ENCODE data around the gene ELF5.

The ELF5 gene

GRCh38 chr11:34508524-34508923 is 5.1 kb downstream of the ELF5 start:
- DNase-seq (no peak), ATAC-seq (no peak)
- Mint-ChIP-seq H3K27ac (no peak overlapping the region), H3K4me1 (no peaks in the 10 kb centered on the region), H3K9me3 (no peaks in the 10 kb centered on the region), H3K27me3 (no peaks in the 10 kb centered on the region), H3K4me3 (no peak overlapping the region)

GRCh38 chr11:34507610-34508009 is 6.0 kb downstream of the ELF5 start:
- no peak overlapping the region for H3K27ac Mint-ChIP-seq
- DNase-seq (no peak), ATAC-seq (no peak)
- no peaks in the 10 kb centered on the region for H3K27me3 Mint-ChIP-seq
- H3K4me3 Mint-ChIP-seq, result no peak overlapping the region
- H3K4me1 Mint-ChIP-seq, result no peaks in the 10 kb centered on the region
- H3K9me3 Mint-ChIP-seq, result no peaks in the 10 kb centered on the region

- Mint-ChIP-seq H3K27ac (no peak overlapping the region), H3K4me3 (no peak overlapping the region), H3K4me1 (no peaks in the 10 kb centered on the region), H3K9me3 (no peaks in the 10 kb centered on the region), H3K27me3 (no peaks in the 10 kb centered on the region)
- no peak for DNase-seq
- ATAC-seq, result no peak
Observed at GRCh38 chr11:34507156-34507555, 6.4 kb downstream of the ELF5 start.

- no peaks in the 10 kb centered on the region for H3K4me1 Mint-ChIP-seq
- no peak for DNase-seq
- H3K4me3 Mint-ChIP-seq, result no peak overlapping the region
- H3K27me3 Mint-ChIP-seq, result no peaks in the 10 kb centered on the region
- H3K9me3 Mint-ChIP-seq, result no peaks in the 10 kb centered on the region
- no peak for ATAC-seq
- H3K27ac Mint-ChIP-seq, result no peak overlapping the region
Observed at GRCh38 chr11:34505874-34506273, 7.7 kb downstream of the ELF5 start.

- H3K4me3 Mint-ChIP-seq, result no peak overlapping the region
- peak overlapping the region in 1 of 2 donors; percentile 86 for H3K27ac Mint-ChIP-seq
- no peaks in the 10 kb centered on the region for H3K4me1 Mint-ChIP-seq
- no peaks in the 10 kb centered on the region for H3K27me3 Mint-ChIP-seq
- ATAC-seq (no peak), DNase-seq (no peak)
- no peaks in the 10 kb centered on the region for H3K9me3 Mint-ChIP-seq
Observed at GRCh38 chr11:34502949-34503348, 10.6 kb downstream of the ELF5 start.

- DNase-seq, result no peak
- no peak for ATAC-seq
- no peak overlapping the region for H3K27ac Mint-ChIP-seq
- no peaks in the 10 kb centered on the region for H3K4me1 Mint-ChIP-seq
- no peaks in the 10 kb centered on the region for H3K9me3 Mint-ChIP-seq
- H3K27me3 Mint-ChIP-seq, result no peaks in the 10 kb centered on the region
- no peak overlapping the region for H3K4me3 Mint-ChIP-seq
Observed at GRCh38 chr11:34501949-34502348, 11.6 kb downstream of the ELF5 start.

GRCh38 chr11:34501500-34501899 is 12.1 kb downstream of the ELF5 start:
- Mint-ChIP-seq H3K9me3 (no peaks in the 10 kb centered on the region), H3K4me1 (no peaks in the 10 kb centered on the region), H3K4me3 (no peak overlapping the region), H3K27me3 (no peaks in the 10 kb centered on the region), H3K27ac (no peak overlapping the region)
- DNase-seq, result no peak
- no peak for ATAC-seq

GRCh38 chr11:34499719-34500500 is 13.7 kb downstream of the ELF5 start:
- H3K27ac Mint-ChIP-seq, result no peak overlapping the region
- H3K27me3 Mint-ChIP-seq, result peaks cover 4% of the 10 kb centered on the region
- H3K9me3 Mint-ChIP-seq, result no peaks in the 10 kb centered on the region
- no peak overlapping the region for H3K4me3 Mint-ChIP-seq
- ATAC-seq (no peak), DNase-seq (no peak)
- H3K4me1 Mint-ChIP-seq, result no peaks in the 10 kb centered on the region

GRCh38 chr11:34495724-34496377 is 17.7 kb downstream of the ELF5 start:
- H3K27ac Mint-ChIP-seq, result no peak overlapping the region
- H3K4me1 Mint-ChIP-seq, result no peaks in the 10 kb centered on the region

GRCh38 chr11:34495239-34495723 is 18.3 kb downstream of the ELF5 start:
- Mint-ChIP-seq H3K9me3 (no peaks in the 10 kb centered on the region), H3K27me3 (peaks cover 8% of the 10 kb centered on the region), H3K27ac (no peak overlapping the region), H3K4me1 (no peaks in the 10 kb centered on the region), H3K4me3 (no peak overlapping the region)
- ATAC-seq, result no peak
- no peak for DNase-seq

More at GRCh38 chr11:34495724-34496377, 17.7 kb downstream of the ELF5 start:
- Mint-ChIP-seq H3K27me3 (peaks cover 8% of the 10 kb centered on the region), H3K4me3 (no peak overlapping the region), H3K9me3 (no peaks in the 10 kb centered on the region)
- no peak for DNase-seq
- no peak for ATAC-seq

- no peaks in the 10 kb centered on the region for H3K4me1 Mint-ChIP-seq
- DNase-seq (no peak), ATAC-seq (no peak)
- no peaks in the 10 kb centered on the region for H3K9me3 Mint-ChIP-seq
- peak overlapping the region in 1 of 2 donors; percentile 79 for H3K27ac Mint-ChIP-seq
- H3K27me3 Mint-ChIP-seq, result peaks cover 8% of the 10 kb centered on the region
- H3K4me3 Mint-ChIP-seq, result no peak overlapping the region
Observed at GRCh38 chr11:34493926-34494595, 19.5 kb downstream of the ELF5 start.

- Mint-ChIP-seq H3K4me3 (no peak overlapping the region), H3K27me3 (peaks cover 8% of the 10 kb centered on the region), H3K27ac (no peak overlapping the region), H3K9me3 (no peaks in the 10 kb centered on the region), H3K4me1 (no peaks in the 10 kb centered on the region)
- ATAC-seq (no peak), DNase-seq (no peak)
Observed at GRCh38 chr11:34493468-34493867, 20.1 kb downstream of the ELF5 start.

- Mint-ChIP-seq H3K9me3 (no peaks in the 10 kb centered on the region), H3K27ac (no peak overlapping the region), H3K4me1 (no peaks in the 10 kb centered on the region), H3K4me3 (no peak overlapping the region), H3K27me3 (peaks cover 8% of the 10 kb centered on the region)
- peak; percentile 32 to 40 for DNase-seq
- no peak for ATAC-seq
Observed at GRCh38 chr11:34492806-34493414, 20.7 kb downstream of the ELF5 start.

GRCh38 chr11:34490304-34490703 is 23.3 kb downstream of the ELF5 start:
- no peaks in the 10 kb centered on the region for H3K9me3 Mint-ChIP-seq
- DNase-seq, result no peak
- H3K4me3 Mint-ChIP-seq, result no peak overlapping the region
- H3K27me3 Mint-ChIP-seq, result peaks cover 8% of the 10 kb centered on the region
- no peak overlapping the region for H3K27ac Mint-ChIP-seq
- ATAC-seq, result no peak
- no peaks in the 10 kb centered on the region for H3K4me1 Mint-ChIP-seq

GRCh38 chr11:34488855-34489557 is 24.6 kb downstream of the ELF5 start:
- DNase-seq, result no peak
- peak overlapping the region in 1 of 2 donors; percentile 44 for H3K27ac Mint-ChIP-seq
- ATAC-seq, result no peak
- no peaks in the 10 kb centered on the region for H3K9me3 Mint-ChIP-seq
- no peaks in the 10 kb centered on the region for H3K4me1 Mint-ChIP-seq
- no peaks in the 10 kb centered on the region for H3K27me3 Mint-ChIP-seq
- no peak overlapping the region for H3K4me3 Mint-ChIP-seq

Data from stimulated activated naive CD8-positive, alpha-beta T cell treated with anti-CD3 and anti-CD28 coated beads, Interleukin-15, amount 100 ng/mL, for 72 hours (primary cell).